K562 (cell line): ENCODE results near the gene LYRM7. TPM values are rescaled to one million over a fixed set of nuclear protein-coding genes. Genes with fewer than 3 reads are reported as not detected.

Experiments
- CBFA2T3 ChIP-seq: fragments of 450-650 bp; IDR thresholded peaks from 2 replicates; pipeline ENCODE4 v1.6.1; 2017
- CHD1 ChIP-seq: fragments of 200-600 bp; sonication (generic); IDR thresholded peaks from one replicate; pipeline ENCODE4 v1.6.1; 2012; ENCODE audit warnings: mild to moderate bottlenecking, moderate library complexity, low read length, inconsistent platforms
- DPF2 ChIP-seq: fragments of 450-650 bp; IDR thresholded peaks from 2 replicates; pipeline ENCODE4 v1.6.1; 2016
- FOS ChIP-seq: IDR thresholded peaks from 3 replicates; pipeline ENCODE4 v1.6.1; 2011; ENCODE audit not compliant: insufficient read length; ENCODE audit errors: extremely low read depth
- GTF2E2 ChIP-seq: fragments of 200-800 bp; sonication (Bioruptor generic); IDR thresholded peaks from 2 replicates; pipeline ENCODE4 v1.6.1; 2016; ENCODE audit warnings: missing genetic modification characterization, missing compliant biosample characterization
- HCFC1 ChIP-seq: IDR thresholded peaks from 2 replicates; pipeline ENCODE4 v1.6.1; 2012; ENCODE audit warnings: low read depth, low read length, improper control_type of control experiment
- LARP7 ChIP-seq: fragments of 450-650 bp; IDR thresholded peaks from 2 replicates; pipeline ENCODE4 v1.6.1; 2016
- PHB ChIP-seq: fragments of 250-450 bp; sonication (Bioruptor Pico); IDR thresholded peaks from 2 replicates; pipeline ENCODE4 v1.5.0; 2021
- RBM25 ChIP-seq: fragments of 200-400 bp; formaldehyde crosslinking; IDR thresholded peaks from 2 replicates; pipeline ENCODE4 v1.6.1; 2018; ENCODE audit warnings: low read length, low read depth, moderate library complexity; ENCODE audit not compliant: severe bottlenecking
- RCOR1 ChIP-seq, 2 experiments: IDR thresholded peaks; 2 replicates each; pipeline ENCODE4 v1.6.1; 2012; ENCODE audit warnings: low read depth in 2 of 2, low read length in 2 of 2, borderline replicate concordance in 1 of 2, improper control_type of control experiment in 1 of 2
- SPI1 ChIP-seq: IDR thresholded peaks from 2 replicates; pipeline ENCODE4 v1.6.1; 2011; ENCODE audit warnings: low read depth, low read length, control low read depth, borderline replicate concordance
- STAG1 ChIP-seq: sonication (generic); formaldehyde crosslinking; IDR thresholded peaks from 2 replicates; pipeline ENCODE4 v1.5.0; 2020; ENCODE audit warnings: missing genetic modification reagents, borderline replicate concordance
- ZNF316 ChIP-seq: fragments of 450-650 bp; IDR thresholded peaks from 2 replicates; pipeline ENCODE4 v1.6.1; 2016
- ZNF668 ChIP-seq: fragments of 250-450 bp; sonication (Bioruptor Pico); IDR thresholded peaks from 2 replicates; pipeline ENCODE4 v1.8.0; 2022; ENCODE audit warnings: mild to moderate bottlenecking, inconsistent platforms
- polyA plus RNA-seq, 8 experiments: library from polyadenylated mRNA; depleted of rRNA in 4 of 8; stranded (reverse) in 5 of 8; unstranded in 3 of 8; fragments of >200 nt; fragmentation: Nextera tagmentation in 2 of 8; fragmentation: Illumina TruSeq in 1 of 8; extraction: Ambion mirVana in 2 of 8; extraction: Trizol in 1 of 8; gene quantifications; 2 replicates each; pipeline versions ENCODE4 v1.2.1 to v1.2.3, GENCODE V29; 2011 to 2014; ENCODE audit warnings: inconsistent platforms in 1 of 8, missing spikeins in 1 of 8
- total RNA-seq, 7 experiments: library from RNA; depleted of rRNA in 6 of 7; stranded (reverse); fragments of >200 nt in 6 of 7; fragmentation: Illumina TruSeq in 2 of 7; extraction: Trizol in 2 of 7; gene quantifications; 2 replicates each; pipeline versions ENCODE4 v1.2.1 to v1.2.3, GENCODE V29; 2011 to 2021; ENCODE audit warnings: low replicate concordance in 1 of 7
- TF ChIP-seq, protein P1 (sequence below): fragments of 450-650 bp; IDR thresholded peaks from 2 replicates; pipeline ENCODE4 v1.6.1; 2016; ENCODE audit warnings: low read depth
- TF ChIP-seq, protein P2 (sequence below): fragments of 450-650 bp; IDR thresholded peaks from 2 replicates; pipeline ENCODE4 v1.6.1; 2017; ENCODE audit warnings: antibody characterized with exemption, mild to moderate bottlenecking

Gene LYRM7
- total and polyA plus RNA-seq, 9 of the 15 experiments (the other 6 are each of a cell fraction or from before 2014, with no cell fraction given): 16.2 to 70.1 (median 33.3) TPM

DNA sequence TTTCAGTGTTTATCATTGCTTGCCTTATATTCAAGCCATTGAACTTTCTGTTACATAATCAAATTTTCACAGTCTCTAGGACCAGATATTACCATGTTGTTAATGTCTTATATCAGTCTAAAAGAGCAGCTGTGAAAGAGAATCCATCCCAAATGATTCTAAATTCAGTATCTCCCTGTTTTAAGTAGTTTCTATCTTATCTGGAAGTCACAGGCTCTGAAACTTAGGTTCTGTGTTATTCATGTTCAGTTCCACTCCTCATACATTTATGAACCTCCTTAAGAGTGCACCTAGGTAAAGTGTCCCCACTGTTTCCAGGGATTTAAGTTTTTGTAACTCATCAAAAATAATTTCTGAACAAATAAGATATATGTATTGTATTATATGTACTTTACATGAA lies 9.7 kb downstream of the LYRM7 start (continued):
- TF ChIP-seq ZNF316 (no peak), LARP7 (no peak), FOS (no peak), ZNF668 (CRISPR knock-in tag) (no peak), RBM25 (no peak), CHD1 (no peak), RCOR1 (IDR thresholded peaks at IDR 0.05; ENCODE audit: borderline replicate concordance in 1 of 2, low read depth in 2 of 2, low read length in 2 of 2) (peak in 1 of 2 experiments; percentile 34; a peak in 1 of 4 replicates), STAG1 (CRISPR knock-in tag) (no peak), HCFC1 (no peak), CBFA2T3 (peak; percentile 84), PHB (CRISPR knock-in tag) (no peak), DPF2 (peak; percentile 60; the same call in 1 of the 2 replicates), SPI1 (no peak), GTF2E2 (tag) (no peak)
- TF ChIP-seq, protein P1, sequence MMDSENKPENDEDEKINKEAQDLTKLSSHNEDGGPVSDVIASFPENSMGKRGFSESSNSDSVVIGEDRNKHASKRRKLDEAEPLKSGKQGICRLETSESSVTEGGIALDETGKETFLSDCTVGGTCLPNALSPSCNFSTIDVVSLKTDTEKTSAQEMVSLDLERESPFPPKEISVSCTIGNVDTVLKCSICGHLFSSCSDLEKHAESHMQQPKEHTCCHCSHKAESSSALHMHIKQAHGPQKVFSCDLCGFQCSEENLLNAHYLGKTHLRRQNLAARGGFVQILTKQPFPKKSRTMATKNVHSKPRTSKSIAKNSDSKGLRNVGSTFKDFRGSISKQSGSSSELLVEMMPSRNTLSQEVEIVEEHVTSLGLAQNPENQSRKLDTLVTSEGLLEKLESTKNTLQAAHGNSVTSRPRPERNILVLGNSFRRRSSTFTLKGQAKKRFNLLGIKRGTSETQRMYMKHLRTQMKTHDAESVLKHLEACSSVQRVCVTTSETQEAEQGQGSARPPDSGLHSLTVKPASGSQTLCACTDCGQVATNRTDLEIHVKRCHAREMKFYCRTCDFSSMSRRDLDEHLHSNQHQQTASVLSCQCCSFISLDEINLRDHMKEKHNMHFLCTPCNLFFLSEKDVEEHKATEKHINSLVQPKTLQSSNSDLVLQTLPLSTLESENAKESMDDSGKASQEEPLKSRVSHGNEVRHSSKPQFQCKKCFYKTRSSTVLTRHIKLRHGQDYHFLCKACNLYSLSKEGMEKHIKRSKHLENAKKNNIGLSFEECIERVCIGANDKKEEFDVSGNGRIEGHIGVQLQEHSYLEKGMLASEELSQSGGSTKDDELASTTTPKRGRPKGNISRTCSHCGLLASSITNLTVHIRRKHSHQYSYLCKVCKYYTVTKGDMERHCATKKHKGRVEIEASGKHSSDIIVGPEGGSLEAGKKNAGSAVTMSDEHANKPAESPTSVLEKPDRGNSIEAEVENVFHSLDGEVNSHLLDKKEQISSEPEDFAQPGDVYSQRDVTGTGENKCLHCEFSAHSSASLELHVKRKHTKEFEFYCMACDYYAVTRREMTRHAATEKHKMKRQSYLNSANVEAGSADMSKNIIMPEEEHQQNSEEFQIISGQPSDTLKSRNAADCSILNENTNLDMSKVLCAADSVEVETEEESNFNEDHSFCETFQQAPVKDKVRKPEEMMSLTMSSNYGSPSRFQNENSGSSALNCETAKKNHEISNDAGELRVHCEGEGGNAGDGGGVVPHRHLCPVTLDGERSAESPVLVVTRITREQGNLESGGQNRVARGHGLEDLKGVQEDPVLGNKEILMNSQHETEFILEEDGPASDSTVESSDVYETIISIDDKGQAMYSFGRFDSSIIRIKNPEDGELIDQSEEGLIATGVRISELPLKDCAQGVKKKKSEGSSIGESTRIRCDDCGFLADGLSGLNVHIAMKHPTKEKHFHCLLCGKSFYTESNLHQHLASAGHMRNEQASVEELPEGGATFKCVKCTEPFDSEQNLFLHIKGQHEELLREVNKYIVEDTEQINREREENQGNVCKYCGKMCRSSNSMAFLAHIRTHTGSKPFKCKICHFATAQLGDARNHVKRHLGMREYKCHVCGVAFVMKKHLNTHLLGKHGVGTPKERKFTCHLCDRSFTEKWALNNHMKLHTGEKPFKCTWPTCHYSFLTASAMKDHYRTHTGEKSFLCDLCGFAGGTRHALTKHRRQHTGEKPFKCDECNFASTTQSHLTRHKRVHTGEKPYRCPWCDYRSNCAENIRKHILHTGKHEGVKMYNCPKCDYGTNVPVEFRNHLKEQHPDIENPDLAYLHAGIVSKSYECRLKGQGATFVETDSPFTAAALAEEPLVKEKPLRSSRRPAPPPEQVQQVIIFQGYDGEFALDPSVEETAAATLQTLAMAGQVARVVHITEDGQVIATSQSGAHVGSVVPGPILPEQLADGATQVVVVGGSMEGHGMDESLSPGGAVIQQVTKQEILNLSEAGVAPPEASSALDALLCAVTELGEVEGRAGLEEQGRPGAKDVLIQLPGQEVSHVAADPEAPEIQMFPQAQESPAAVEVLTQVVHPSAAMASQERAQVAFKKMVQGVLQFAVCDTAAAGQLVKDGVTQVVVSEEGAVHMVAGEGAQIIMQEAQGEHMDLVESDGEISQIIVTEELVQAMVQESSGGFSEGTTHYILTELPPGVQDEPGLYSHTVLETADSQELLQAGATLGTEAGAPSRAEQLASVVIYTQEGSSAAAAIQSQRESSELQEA: no peak
- TF ChIP-seq, protein P2, sequence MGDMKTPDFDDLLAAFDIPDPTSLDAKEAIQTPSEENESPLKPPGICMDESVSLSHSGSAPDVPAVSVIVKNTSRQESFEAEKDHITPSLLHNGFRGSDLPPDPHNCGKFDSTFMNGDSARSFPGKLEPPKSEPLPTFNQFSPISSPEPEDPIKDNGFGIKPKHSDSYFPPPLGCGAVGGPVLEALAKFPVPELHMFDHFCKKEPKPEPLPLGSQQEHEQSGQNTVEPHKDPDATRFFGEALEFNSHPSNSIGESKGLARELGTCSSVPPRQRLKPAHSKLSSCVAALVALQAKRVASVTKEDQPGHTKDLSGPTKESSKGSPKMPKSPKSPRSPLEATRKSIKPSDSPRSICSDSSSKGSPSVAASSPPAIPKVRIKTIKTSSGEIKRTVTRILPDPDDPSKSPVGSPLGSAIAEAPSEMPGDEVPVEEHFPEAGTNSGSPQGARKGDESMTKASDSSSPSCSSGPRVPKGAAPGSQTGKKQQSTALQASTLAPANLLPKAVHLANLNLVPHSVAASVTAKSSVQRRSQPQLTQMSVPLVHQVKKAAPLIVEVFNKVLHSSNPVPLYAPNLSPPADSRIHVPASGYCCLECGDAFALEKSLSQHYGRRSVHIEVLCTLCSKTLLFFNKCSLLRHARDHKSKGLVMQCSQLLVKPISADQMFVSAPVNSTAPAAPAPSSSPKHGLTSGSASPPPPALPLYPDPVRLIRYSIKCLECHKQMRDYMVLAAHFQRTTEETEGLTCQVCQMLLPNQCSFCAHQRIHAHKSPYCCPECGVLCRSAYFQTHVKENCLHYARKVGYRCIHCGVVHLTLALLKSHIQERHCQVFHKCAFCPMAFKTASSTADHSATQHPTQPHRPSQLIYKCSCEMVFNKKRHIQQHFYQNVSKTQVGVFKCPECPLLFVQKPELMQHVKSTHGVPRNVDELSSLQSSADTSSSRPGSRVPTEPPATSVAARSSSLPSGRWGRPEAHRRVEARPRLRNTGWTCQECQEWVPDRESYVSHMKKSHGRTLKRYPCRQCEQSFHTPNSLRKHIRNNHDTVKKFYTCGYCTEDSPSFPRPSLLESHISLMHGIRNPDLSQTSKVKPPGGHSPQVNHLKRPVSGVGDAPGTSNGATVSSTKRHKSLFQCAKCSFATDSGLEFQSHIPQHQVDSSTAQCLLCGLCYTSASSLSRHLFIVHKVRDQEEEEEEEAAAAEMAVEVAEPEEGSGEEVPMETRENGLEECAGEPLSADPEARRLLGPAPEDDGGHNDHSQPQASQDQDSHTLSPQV: peak; percentile 55; the same call in 1 of the 2 replicates
